Measurements from ENCODE around the gene DPYSL5.

DNA sequence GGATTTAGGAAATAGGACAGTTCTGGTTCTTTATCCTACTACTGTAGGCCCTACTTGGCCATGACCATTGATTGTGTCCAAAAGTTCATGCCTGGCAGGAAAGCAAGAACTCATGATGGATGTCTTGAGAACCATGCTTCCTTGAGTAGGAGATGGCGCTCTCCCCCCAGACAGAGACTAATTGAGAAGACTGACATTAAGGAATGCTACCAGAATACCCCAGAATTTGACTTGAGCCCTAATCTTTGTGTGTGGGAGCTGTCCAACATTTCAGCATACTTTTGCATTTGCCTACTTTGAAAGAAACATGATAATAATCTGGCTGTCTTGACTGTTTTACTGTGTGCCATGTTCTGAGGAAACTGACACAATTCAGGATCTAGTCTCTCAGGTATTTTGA lies 145.8 kb downstream of the DPYSL5 start:
- TF ChIP-seq POLR2A (IDR thresholded peaks at IDR 0.05): no peak
- TF ChIP-seq, protein P1, sequence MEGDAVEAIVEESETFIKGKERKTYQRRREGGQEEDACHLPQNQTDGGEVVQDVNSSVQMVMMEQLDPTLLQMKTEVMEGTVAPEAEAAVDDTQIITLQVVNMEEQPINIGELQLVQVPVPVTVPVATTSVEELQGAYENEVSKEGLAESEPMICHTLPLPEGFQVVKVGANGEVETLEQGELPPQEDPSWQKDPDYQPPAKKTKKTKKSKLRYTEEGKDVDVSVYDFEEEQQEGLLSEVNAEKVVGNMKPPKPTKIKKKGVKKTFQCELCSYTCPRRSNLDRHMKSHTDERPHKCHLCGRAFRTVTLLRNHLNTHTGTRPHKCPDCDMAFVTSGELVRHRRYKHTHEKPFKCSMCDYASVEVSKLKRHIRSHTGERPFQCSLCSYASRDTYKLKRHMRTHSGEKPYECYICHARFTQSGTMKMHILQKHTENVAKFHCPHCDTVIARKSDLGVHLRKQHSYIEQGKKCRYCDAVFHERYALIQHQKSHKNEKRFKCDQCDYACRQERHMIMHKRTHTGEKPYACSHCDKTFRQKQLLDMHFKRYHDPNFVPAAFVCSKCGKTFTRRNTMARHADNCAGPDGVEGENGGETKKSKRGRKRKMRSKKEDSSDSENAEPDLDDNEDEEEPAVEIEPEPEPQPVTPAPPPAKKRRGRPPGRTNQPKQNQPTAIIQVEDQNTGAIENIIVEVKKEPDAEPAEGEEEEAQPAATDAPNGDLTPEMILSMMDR (IDR thresholded peaks at IDR 0.05): no peak

Measured in right lobe of liver (tissue), 4 donors.